ENCODE measurements around the gene B4GALT2.

The B4GALT2 gene

DNA sequence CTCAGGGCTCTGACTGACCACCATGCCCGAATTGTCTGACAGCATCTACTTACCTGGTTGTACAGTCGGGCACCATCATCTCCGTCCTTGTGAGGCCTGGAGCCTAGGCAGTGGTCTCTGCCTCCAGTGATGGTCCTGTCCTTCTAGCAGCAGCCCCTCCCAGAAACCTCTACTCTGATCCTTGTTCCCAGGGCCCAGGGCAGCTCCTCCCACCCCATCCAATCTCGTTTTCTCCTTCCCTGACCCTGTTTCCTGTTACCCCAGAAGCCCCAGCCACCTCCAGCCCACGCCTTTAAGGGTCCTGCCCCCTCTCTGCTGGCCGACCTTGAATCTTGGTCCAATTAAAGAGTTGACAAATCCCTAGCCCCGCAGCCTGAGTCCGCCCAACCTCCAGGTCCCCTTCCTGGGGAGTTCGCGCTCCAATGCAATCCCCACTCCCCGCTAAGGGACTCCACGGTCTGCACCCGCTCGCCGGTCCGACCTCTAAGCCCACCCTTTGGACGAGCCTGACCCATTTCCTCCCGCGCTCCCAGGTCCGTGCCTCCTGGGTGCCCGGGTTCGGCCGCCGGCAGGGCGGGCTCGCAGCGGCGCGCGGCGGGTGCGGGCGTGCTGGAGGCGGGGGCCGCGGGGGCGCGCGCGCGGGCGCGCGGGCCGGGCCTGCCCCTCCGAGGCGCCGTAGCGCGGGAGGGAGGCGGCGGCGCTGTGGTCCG lies at the start of gene B4GALT2:
TSS of gene B4GALT2 (plus strand) at position 660 of the 710 bp plus-strand sequence. CDS start 1,951 bp downstream, outside the sequence.
- DNase-seq, result no peak

DNA sequence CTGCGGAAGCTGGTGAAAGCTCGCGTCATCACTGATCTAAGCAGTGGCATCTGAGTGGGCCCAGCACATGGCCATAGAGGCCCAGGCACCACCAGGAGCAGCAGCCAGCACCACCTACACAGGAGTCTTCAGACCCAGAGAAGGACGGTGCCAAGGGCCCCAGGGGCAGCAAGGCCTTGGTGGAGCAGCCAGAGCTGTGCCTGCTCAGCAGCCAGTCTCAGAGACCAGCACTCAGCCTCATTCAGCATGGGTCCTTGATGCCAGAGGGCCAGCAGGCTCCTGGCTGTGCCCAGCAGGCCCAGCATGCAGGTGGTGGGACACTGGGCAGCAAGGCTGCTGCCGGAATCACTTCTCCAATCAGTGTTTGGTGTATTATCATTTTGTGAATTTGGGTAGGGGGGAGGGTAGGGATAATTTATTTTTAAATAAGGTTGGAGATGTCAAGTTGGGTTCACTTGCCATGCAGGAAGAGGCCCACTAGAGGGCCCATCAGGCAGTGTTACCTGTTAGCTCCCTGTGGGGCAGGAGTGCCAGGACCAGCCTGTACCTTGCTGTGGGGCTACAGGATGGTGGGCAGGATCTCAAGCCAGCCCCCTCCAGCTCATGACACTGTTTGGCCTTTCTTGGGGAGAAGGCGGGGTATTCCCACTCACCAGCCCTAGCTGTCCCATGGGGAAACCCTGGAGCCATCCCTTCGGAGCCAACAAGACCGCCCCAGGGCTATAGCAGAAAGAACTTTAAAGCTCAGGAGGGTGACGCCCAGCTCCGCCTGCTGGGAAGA lies 48.7 kb upstream of the B4GALT2 start:
- DNase-seq, result no peak

DNA sequence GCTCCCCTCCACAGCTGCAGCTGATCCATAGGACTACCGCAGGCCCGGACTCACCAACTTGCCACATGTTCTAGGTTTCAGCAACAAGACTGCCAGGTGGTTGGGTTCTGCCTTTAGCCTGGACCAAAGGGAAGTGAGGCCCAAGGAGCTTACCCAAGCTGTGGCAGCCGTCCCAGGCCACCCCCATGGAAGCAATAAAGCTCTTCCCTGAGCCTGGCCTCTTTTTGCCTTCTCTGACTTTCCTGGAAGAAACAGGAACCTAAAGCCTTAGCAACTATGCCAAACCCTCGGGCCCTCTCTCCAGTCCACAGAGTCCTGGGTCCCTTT lies 48.1 kb upstream of the B4GALT2 start:
- no peak for DNase-seq

DNA sequence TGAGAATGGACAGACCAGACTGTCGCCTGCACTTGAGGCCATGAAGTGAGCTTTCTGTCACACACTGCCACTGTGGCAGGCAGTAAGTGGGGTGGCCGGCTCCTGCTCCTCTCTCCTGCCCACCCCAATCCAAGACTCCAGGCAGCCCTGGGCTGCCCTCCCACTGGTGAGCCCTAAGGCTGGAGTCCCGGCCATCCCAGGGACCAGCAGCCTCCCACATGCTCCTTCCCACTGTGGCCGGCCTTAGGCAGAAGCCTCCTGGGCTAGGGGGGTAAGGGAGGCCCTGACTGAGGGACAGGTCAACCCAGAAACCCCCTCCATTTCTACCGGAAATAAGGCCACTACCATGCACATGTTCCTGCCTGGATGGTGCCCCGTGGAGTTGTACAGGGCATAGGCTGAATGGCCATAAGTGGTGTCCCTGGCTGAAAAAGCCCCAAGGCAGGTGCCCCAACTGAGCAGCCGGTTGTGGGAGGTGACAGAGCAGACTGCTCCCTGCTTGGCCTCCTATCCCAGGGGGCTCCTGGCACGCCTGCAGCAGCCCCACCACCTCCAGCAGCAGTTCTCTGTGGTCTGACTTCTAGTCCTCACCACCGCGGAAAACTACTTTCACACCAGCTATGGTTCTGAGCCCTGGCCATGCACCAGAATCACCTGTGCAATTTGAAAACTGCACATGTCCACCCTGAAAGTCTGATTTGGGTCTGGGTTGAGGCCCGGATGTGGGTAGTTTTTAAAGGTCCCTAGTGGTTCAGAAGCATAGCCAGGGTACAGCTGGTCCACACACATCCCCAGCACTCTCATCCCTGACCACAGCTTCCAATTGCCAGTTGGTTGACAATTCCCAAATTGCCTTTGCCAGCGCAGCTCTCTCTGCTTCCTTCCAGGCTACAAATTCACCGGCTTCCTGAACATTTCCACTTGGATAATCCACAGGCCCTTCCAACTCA lies 47.0 kb upstream of the B4GALT2 start:
- DNase-seq, result no peak

- DNase-seq, result peak; percentile 32
These were observed 46.1 kb upstream of the B4GALT2 start for GRCh38 chr1:43932786-43933385.

- DNase-seq, result peak; percentile 63
These were observed 45.5 kb upstream of the B4GALT2 start, which contains the start of gene ARTN for GRCh38 chr1:43933386-43934100. ARTN (plus strand) TSS chr1:43933801; CDS start chr1:43935657, 1,856 bp downstream.

- peak; percentile 80 for DNase-seq
These were observed 44.7 kb upstream of the B4GALT2 start for GRCh38 chr1:43934101-43934985.

DNA sequence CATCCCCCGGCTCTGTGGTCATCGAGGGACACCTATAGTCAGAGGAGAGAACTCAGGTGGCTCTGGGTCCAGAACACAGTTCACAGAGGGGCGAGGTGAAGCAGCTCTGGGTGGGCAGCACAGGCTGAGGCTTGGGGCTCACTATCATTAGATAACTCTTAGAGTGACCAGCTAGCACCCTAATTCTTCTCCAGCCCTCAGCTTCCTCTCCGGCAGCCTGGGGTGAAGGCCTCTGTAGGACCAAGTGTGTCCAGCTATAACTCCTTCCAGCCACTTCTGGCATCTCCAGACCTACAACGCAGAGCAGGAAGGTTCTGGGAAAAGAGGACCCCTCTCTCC lies 44.1 kb upstream of the B4GALT2 start:
- DNase-seq, result no peak

DNA sequence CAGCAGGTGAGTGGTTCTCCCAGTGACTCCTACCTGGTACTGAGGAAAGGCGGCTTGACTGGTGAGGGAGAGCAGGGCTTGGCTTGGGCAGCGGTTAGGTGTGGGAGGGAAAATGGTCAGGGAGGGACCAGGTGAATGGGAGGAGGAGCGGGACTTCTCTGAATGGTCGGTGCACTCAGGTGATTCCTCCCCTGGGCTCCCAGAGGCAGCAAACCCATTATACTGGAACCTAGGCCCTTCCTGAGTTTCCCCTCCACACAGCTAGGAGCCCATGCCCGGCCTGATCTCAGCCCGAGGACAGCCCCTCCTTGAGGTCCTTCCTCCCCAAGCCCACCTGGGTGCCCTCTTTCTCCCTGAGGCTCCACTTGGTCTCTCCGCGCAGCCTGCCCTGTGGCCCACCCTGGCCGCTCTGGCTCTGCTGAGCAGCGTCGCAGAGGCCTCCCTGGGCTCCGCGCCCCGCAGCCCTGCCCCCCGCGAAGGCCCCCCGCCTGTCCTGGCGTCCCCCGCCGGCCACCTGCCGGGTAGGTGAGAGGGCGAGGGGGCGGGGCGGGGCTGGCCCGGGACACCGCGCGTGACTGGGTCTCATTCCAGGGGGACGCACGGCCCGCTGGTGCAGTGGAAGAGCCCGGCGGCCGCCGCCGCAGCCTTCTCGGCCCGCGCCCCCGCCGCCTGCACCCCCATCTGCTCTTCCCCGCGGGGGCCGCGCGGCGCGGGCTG lies 43.1 kb upstream of the B4GALT2 start:
- DNase-seq, result no peak

- peak; percentile 39 for DNase-seq
These were observed 42.4 kb upstream of the B4GALT2 start for GRCh38 chr1:43936431-43937151.

GRCh38 chr1:43937179-43937865 lies 41.7 kb upstream of the B4GALT2 start:
- DNase-seq, result no peak

GRCh38 chr1:43938383-43938782 lies 40.6 kb upstream of the B4GALT2 start:
- DNase-seq, result no peak

DNA sequence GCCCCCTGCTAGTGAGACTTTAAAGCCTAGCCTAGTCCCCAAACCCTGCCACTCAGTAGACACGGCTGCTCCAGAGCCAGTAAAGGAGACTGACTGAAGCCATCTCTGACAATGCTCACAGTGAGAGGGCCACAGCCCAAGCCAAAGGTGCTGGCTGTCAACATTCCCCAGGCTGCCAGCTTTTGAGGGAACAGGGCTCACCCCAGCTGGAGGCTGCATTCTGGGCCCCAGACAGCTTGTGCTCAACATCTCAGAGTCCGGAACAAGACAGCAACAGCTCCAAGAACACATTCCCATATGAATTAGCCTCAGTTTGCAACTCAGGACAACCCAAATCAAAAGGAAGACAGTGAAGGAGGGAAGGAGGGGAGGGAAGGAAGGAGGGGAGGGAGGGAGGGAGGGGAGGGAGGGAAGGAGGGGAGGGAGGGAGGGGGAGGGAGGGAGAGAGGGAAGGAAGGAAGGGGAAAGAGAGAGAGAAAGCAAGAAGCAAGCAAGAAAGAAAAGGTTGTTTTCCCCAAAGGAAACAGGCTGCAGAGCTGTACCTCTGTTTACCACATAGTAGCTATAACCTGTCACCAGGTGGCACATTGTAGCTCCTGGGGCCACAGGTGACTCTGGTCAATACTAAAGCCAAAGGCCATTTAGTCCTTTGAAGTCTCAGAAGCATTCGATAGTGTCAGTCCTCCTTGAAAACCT lies 40.0 kb upstream of the B4GALT2 start:
- no peak for DNase-seq

DNA sequence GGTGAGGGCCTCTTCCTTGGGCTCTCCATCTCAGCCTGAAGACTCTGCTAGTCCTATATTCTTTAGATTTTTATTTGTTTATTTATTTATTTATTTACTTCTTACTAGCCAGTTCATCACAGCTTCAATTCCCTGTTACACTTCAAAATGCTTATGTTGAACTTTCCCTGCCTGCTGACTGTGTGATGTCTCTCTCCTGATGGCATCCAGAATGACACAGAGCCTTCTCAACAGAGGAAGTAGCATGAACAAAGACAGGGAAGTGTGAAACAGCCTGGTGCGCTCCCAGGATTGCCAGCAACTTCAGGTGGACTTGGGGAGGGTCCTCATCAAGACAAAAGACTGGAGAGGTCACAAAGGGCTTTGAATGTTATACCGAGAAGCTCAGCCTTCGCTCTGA lies 36.6 kb upstream of the B4GALT2 start:
- DNase-seq, result no peak

- DNase-seq, result no peak
These were observed 34.1 kb upstream of the B4GALT2 start for GRCh38 chr1:43944860-43945259.

GRCh38 chr1:43945674-43946235 lies 33.3 kb upstream of the B4GALT2 start:
- DNase-seq, result no peak

DNA sequence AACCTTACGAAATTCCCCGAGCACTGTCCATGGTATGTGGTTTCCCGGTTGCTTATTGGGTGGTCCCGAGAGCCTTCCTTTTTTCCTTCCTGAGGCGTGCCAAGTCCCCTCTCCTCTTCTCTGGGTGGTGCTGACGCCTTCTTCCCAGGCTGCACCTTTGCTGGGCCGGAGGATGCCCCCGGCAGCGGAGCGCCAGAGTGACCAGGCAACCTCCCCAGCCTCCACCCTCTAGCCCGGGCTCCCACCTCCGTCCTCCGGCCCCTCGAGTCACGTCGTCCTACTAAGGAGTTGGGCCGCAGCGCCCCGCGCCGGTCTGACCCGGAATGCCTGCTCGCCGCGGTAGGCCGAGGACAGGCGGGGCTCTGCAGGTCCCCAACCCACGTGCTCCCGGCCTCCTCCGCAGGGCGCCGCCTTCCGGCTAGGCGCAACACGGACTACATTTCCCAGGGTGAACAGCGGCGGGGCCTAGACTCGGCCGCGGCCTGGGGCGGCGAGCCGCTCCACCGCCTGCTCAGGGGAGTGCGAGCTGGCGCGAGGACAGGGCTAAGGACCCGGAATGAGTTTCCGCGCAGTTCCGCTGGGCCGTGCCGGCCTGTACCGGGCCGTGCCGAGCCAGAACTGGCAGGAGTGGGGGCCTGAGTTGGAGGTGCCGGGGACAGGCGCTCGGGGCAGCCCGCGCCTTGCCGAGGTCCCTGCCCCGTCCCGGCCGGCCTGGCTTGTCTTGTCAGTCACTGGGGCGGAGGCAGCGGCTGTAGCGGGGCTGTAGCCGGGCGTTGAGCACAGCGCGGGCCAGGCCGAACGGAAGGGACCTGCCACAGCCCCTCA lies 32.6 kb upstream of the B4GALT2 start, which contains the start of gene IPO13:
TSS of gene IPO13 (plus strand) at position 715 of the 825 bp plus-strand sequence. CDS start 651 bp downstream, outside the sequence.
- peak; percentile 96 for DNase-seq
